ENCODE measurements around the gene GADL1. TPM values are rescaled to one million over a fixed set of nuclear protein-coding genes. Genes with fewer than 3 reads are reported as not detected.

GADL1 gene
- total RNA-seq, 2 experiments from 2014 or later = not detected

DNA sequence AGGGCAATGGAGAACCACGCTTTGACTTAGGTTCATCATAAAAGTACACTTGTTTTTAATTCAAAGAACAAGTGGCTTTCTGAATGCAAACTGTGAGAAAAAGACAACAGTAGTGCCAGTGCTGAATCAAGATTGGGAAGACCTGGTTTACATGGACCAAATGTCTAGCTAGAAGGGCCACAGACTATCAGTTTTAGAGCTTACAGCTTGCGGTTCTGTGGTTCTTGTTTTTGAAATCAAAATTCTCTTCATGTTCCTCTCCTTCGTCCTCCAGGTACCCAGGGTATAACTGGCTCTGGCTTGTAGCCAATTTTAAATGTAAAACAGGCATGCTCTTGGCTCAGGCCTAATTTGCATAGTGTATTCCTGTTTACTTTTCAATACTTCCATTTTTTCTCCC is 163.5 kb downstream of the GADL1 start:
- CTCF ChIA-PET = interaction anchor here (0.7 to 1.4 kb wide), 3 partner anchors 16 to 439 kb away, joined by 3 read pairs; no protein-coding TSS in a partner anchor

DNA sequence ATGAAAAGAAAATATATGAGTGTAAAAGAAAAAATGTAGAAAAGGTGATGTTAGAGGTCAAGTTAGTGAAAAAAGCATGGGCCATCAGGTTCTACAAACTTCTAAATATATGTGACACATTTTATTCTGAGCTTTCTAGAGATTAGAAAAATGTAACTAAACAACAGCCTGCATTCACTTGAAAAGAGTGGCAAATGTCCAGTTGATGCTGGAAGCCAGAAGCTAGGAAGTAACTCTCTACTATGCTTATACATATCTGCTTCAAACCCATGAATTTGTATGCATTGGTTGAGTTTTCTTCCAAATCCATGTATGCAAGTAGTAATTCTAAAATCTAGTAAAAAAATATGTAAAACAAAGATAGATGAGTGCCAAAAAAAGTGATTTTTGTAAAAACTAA is 164.5 kb downstream of the GADL1 start:
- ChIA-PET POLR2A (no interaction called here), CTCF (interaction anchor here (1.4 to 1.7 kb wide), 2 partner anchors 17 to 21 kb away, joined by 3 to 4 read pairs; no protein-coding TSS in a partner anchor)
- H3K9me3 Mint-ChIP-seq = peaks cover 4% of the 10 kb centered on the region
- TF ChIP-seq, protein P1, sequence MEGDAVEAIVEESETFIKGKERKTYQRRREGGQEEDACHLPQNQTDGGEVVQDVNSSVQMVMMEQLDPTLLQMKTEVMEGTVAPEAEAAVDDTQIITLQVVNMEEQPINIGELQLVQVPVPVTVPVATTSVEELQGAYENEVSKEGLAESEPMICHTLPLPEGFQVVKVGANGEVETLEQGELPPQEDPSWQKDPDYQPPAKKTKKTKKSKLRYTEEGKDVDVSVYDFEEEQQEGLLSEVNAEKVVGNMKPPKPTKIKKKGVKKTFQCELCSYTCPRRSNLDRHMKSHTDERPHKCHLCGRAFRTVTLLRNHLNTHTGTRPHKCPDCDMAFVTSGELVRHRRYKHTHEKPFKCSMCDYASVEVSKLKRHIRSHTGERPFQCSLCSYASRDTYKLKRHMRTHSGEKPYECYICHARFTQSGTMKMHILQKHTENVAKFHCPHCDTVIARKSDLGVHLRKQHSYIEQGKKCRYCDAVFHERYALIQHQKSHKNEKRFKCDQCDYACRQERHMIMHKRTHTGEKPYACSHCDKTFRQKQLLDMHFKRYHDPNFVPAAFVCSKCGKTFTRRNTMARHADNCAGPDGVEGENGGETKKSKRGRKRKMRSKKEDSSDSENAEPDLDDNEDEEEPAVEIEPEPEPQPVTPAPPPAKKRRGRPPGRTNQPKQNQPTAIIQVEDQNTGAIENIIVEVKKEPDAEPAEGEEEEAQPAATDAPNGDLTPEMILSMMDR (IDR thresholded peaks at IDR 0.05) = no peak
- no peak overlapping the region for H3K27ac Mint-ChIP-seq
- no peaks in the 10 kb centered on the region for H3K36me3 Mint-ChIP-seq (ENCODE audit: low read depth)
- H3K4me3 Mint-ChIP-seq = no peak overlapping the region
- H3K27me3 Mint-ChIP-seq = no peaks in the 10 kb centered on the region
- DNase-seq (no peak), ATAC-seq (no peak)
- H3K4me1 Mint-ChIP-seq (ENCODE audit: low read depth) = peaks cover 52% of the 10 kb centered on the region
- intact Hi-C loops (cut with micrococcal nuclease) = no loop called here

More for the DNA sequence above, 163.5 kb downstream of the GADL1 start:
- H3K27ac Mint-ChIP-seq = no peak overlapping the region
- no peaks in the 10 kb centered on the region for H3K9me3 Mint-ChIP-seq
- H3K36me3 Mint-ChIP-seq (ENCODE audit: low read depth) = no peaks in the 10 kb centered on the region
- no peak overlapping the region for H3K4me3 Mint-ChIP-seq
- no peaks in the 10 kb centered on the region for H3K27me3 Mint-ChIP-seq
- peaks cover 48% of the 10 kb centered on the region for H3K4me1 Mint-ChIP-seq (ENCODE audit: low read depth)
- intact Hi-C loops (cut with micrococcal nuclease) = no loop called here
- POLR2A ChIA-PET = no interaction called here
- TF ChIP-seq, protein P1 (IDR thresholded peaks at IDR 0.05) = no peak
- ATAC-seq = peak; percentile 38
- no peak for DNase-seq

DNA sequence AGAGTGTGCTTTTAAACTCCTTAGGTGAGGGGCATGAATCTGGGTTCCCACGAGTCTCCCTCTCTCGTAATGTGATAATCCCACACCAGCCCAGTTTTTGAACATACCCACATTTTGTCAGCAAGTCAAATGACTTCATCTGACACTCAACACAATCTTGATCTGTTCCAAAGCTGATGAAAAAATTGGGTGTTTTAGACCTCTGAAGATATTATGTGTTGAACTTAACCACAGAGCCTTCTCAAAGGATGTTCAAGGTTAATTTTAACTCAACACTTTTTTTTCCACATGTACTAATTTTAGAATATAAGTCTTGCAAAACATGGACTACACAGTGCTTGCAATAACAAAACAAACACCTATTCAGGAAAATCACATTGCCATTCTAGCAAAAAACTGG is 164.9 kb downstream of the GADL1 start:
- Mint-ChIP-seq H3K27ac (no peak overlapping the region), H3K27me3 (no peaks in the 10 kb centered on the region), H3K36me3 (ENCODE audit: low read depth) (no peaks in the 10 kb centered on the region), H3K4me3 (no peak overlapping the region), H3K4me1 (ENCODE audit: low read depth) (peaks cover 48% of the 10 kb centered on the region), H3K9me3 (peaks cover 4% of the 10 kb centered on the region)
- ChIA-PET POLR2A (no interaction called here), CTCF (interaction anchor here (0.6 to 1.7 kb wide), 3 partner anchors 18 to 334 kb away, joined by 3 to 4 read pairs (median 3); no protein-coding TSS in a partner anchor)
- intact Hi-C loops (cut with micrococcal nuclease) = no loop called here
- TF ChIP-seq, protein P1 (IDR thresholded peaks at IDR 0.05) = no peak
- no peak for DNase-seq
- peak; percentile 50 for ATAC-seq

DNA sequence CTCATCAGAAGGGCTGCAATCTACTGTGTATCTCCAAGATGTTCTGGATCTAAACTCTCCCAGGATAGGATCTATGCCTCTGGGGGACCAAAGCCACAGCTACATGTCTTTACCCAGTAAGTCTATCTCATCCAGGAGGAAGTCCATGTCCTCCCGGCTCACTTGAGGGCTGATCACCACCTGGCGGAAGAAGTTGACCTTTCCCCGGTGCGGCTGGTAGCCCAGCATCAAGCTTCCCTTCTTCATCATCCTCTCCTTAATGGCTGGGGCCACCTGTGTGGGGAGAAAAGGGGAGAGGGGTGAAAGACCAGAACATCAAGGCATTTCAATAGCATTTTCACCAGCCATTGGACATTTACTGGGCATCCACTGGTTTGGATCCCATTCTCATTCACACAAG is 166.3 kb downstream of the GADL1 start:
- H3K27me3 Mint-ChIP-seq = no peaks in the 10 kb centered on the region
- peaks cover 4% of the 10 kb centered on the region for H3K9me3 Mint-ChIP-seq
- intact Hi-C loops (cut with micrococcal nuclease) = no loop called here
- DNase-seq (no peak), ATAC-seq (no peak)
- no peak overlapping the region for H3K27ac Mint-ChIP-seq
- ChIA-PET POLR2A (no interaction called here), CTCF (no interaction called here)
- H3K4me1 Mint-ChIP-seq (ENCODE audit: low read depth) = peaks cover 38% of the 10 kb centered on the region
- TF ChIP-seq, protein P1 (IDR thresholded peaks at IDR 0.05) = no peak
- no peak overlapping the region for H3K4me3 Mint-ChIP-seq
- no peaks in the 10 kb centered on the region for H3K36me3 Mint-ChIP-seq (ENCODE audit: low read depth)

DNA sequence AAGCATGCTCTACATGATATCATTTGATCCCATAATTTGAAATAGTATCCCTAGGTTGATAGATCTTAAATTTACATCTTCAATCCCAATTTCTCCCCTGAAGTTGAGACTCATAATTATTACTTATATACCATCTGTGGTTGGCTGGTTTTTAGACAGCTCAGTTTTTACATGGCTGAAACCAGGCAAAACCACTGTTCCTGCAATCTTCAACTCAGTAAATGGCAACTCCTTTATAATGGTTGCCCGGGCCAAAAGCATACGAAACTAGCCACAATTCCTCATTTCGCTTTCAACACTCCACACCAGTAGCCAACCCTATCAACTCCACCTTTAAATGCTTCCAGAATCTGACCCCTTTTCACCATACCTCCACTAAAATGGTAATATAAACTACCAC is 169.6 kb downstream of the GADL1 start:
- ChIA-PET CTCF (interaction anchor here (0.8 to 1.6 kb wide), 4 partner anchors 8 to 32 kb away, joined by 3 to 4 read pairs (median 3); no protein-coding TSS in a partner anchor), POLR2A (interaction anchor here (1.0 kb wide), 1 partner anchor 28 kb away, joined by 3 read pairs; no protein-coding TSS in a partner anchor)
- Mint-ChIP-seq H3K4me3 (no peak overlapping the region), H3K27ac (no peak overlapping the region), H3K4me1 (ENCODE audit: low read depth) (peaks cover 15% of the 10 kb centered on the region), H3K36me3 (ENCODE audit: low read depth) (no peaks in the 10 kb centered on the region), H3K9me3 (peaks cover 4% of the 10 kb centered on the region), H3K27me3 (no peaks in the 10 kb centered on the region)
- intact Hi-C loops (cut with micrococcal nuclease) = no loop called here
- ATAC-seq (no peak), DNase-seq (no peak)
- TF ChIP-seq, protein P1 (IDR thresholded peaks at IDR 0.05) = no peak
